GM18519 (cell line): ENCODE results near the gene HLA-A.
"Not testable (repeated sequence)": the region's sequence is repeated elsewhere in the genome, so short reads cannot be mapped to it uniquely, and the experiment has no call there.

Experiments
- ATAC-seq: cut with Tn5 transposase; IDR thresholded peaks from one replicate; pipeline ENCODE4 v1.9.1; 2021; ENCODE audit warnings: mild to moderate bottlenecking, moderate library complexity; ENCODE audit not compliant: unreplicated experiment, low FRiP score

The HLA-A gene

GRCh38 chr6:29930047-29930446 is 12.3 kb upstream of the HLA-A start:
- ATAC-seq, result not testable (repeated sequence)

DNA sequence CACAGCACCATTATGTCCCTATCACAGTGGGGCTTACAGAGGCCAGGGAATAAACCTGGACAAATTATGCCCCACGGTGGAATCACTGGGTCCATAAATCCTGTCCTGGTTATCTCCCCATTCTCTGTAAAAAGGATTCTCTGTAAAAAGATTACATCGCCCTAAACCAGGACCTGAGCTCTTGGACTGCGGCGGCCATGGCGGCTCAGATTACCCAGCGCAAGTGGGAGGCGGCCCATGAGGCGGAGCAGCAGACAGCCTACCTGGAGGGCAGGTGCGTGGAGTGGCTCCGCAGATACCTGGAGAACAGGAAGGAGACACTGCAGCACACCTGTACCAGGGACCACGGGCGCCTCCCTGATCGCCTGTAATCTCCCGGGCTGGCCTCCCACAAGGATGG is 8.4 kb upstream of the HLA-A start:
- ATAC-seq, result no peak

DNA sequence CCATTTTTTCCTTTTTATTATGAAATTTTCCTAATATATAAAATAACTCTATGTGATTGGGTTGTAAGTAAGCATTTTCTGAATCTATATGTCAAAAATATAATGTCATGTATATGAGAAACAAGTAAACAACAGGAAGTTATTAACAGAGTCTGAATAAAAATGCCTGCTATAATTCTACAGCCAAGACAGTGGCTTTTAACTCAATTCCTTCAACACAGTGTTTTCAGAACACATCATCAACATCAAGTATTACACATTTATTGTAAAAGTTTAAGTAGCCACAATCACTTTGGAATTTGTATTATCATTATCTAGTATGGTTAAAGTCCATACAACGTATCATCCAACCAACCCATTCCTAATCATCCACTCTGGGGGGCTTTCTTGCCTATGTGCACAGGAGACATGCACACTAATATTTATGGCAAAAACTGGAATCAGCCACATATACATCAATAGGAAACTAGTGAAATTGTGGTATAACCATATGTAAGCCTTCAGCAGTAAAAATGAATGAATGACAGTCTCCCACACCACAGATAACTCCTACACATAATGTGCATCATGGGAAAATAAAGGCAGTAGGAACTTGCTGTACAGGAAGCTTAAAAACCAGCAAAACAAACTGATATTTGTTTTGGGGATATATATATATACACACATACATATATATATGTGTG is 6.9 kb upstream of the HLA-A start:
- no peak for ATAC-seq

GRCh38 chr6:29938746-29939508 is 3.4 kb upstream of the HLA-A start:
- no peak for ATAC-seq

GRCh38 chr6:29941016-29941415 is 1.3 kb upstream of the HLA-A start:
- ATAC-seq, result no peak

DNA sequence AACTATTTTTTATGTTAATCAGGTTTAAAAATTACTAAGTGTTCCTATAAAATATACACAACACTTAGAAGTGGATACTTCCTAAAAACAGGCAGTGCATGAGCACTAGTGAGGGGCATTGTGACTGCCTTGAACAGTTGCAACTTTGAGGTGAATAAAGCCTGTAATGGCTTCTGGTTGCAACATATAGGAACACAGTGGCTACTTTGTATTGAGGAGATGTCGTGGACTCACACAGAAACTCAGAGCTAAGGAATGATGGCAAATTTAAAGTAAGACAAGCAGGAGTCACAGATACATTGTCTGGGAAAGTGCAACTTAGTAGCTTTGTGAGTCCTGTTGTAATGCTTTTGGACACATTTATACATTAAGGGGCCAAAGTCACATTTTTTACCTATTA is 861 bp upstream of the HLA-A start:
- ATAC-seq, result no peak

DNA sequence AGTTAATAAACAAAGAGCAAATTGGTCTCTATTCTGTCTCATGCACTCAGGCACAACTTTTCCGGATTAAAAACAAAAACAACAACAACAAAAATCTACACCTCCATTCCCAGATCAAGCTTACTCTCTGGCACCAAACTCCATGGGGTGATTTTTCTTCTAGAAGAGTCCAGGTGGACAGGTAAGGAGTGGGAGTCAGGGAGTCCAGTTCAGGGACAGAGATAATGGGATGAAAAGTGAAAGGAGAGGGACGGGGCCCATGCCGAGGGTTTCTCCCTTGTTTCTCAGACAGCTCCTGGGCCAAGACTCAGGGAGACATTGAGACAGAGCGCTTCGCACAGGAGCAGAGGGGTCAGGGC is 437 bp upstream of the HLA-A start:
- ATAC-seq, result no peak

- no peak for ATAC-seq
Observed at GRCh38 chr6:29943053-29943966, 978 bp downstream of the HLA-A start.

- no peak for ATAC-seq
Observed at GRCh38 chr6:29945281-29945820, 3.0 kb downstream of the HLA-A start.

- ATAC-seq, result no peak
Observed at GRCh38 chr6:29946223-29947076, 4.1 kb downstream of the HLA-A start.

GRCh38 chr6:29947077-29947980 is 5.0 kb downstream of the HLA-A start:
- no peak for ATAC-seq

GRCh38 chr6:29948277-29948676 is 5.9 kb downstream of the HLA-A start:
- ATAC-seq, result no peak

- no peak for ATAC-seq
Observed at GRCh38 chr6:29949934-29950333, 7.6 kb downstream of the HLA-A start.

GRCh38 chr6:29951882-29952281 is 9.6 kb downstream of the HLA-A start:
- no peak for ATAC-seq

DNA sequence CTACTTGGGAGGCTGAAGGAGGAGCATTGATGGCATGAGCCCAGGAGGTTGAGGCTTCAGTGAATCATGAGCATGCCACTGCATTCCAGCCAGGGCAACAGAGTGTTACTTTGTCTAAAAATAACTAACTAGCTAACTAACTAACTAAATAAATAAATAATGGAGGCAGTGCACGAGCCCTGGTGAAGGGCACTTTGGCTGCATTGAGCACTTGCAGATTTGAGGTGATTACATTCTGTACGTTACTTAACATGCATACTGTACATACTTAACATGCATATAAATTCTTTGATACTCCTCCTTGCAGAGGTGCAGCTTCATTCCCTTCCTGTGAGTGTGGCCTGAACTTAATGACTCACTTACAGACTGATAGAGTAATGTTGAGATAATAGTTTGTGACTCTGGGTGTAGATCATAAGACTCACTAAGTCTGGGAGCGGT is 10.7 kb downstream of the HLA-A start:
- ATAC-seq, result no peak

DNA sequence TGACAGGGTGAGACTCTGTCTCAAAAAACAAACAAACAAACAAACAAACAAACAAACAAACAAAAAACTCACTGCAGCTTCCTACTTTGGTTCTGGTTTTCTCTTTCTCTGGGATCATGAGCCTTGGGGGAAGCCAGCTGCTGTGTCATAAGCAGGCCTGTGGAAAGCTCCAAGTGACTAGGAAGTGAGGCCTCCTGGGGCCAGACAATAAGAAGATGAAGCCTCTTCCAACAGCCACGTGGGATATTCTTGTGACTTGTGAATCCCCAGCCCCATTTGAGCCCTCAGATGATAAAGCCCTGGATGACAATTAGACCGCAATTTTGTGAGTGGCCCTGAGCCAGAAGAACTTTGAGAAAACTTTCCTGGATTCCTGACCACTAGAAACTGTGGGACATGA is 11.4 kb downstream of the HLA-A start:
- ATAC-seq, result no peak

- ATAC-seq, result no peak
Observed at GRCh38 chr6:29954272-29954671, 11.9 kb downstream of the HLA-A start.

DNA sequence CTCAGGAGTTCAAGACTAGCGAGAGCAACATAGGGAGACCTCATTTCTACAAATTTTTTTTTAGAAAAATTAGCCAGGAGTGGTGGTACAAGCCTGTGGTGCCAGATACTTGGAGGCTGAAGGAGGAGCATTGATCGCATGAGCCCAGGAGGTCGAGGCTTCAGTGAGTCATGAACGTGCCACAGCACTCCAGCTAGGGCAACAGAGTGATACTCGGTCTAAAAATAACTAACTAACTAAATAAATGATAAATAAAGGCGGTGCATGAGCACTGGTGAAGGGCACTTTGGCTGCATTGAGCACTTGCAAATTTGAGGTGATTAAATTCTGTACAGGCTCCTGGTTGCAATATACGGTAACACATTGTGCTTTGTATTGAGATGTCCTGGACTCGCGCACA is 13.5 kb downstream of the HLA-A start:
- ATAC-seq, result no peak

DNA sequence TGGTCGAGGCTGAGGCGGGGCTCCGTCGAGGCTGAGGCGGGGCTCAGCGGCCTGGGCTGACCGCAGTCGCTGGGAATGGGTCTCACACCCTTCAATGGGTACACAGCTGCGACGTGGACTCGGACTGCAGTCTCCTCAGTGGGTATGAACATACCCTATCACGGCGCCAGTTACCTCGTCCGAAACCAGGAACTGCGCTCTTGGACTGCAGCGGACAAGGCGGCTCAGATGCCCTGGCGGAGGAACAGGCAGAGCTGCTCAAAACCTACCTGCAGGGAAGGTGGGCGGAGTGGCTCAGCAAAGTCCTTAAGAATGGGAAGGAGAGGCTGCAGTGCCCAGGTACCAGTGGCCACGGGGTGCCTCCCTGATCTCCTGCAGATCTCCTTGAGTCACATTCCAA is 14.2 kb downstream of the HLA-A start:
- ATAC-seq, result no peak
